HG03103 (cell line): ENCODE results near the gene TBX5.

Experiments used
- ATAC-seq: cut with Tn5 transposase; IDR thresholded peaks from one replicate; pipeline ENCODE4 v1.9.1; 2021; ENCODE audit warnings: low read depth; ENCODE audit not compliant: unreplicated experiment

The TBX5 gene

GRCh38 chr12:114434341-114434740 is 28.4 kb upstream of the TBX5 start:
- no peak for ATAC-seq

GRCh38 chr12:114431902-114432301 is 26.0 kb upstream of the TBX5 start:
- ATAC-seq, result no peak

- ATAC-seq, result no peak
Measured at GRCh38 chr12:114430306-114430705, 24.4 kb upstream of the TBX5 start.

GRCh38 chr12:114425031-114425626 is 19.2 kb upstream of the TBX5 start:
- ATAC-seq, result no peak

- no peak for ATAC-seq
Measured at GRCh38 chr12:114420944-114421335, 15.0 kb upstream of the TBX5 start.

- ATAC-seq, result no peak
Measured at GRCh38 chr12:114420182-114420943, 14.4 kb upstream of the TBX5 start.

GRCh38 chr12:114416028-114416427 is 10.1 kb upstream of the TBX5 start:
- no peak for ATAC-seq

GRCh38 chr12:114415525-114415868 is 9.6 kb upstream of the TBX5 start:
- no peak for ATAC-seq

GRCh38 chr12:114414866-114415524 is 9.1 kb upstream of the TBX5 start:
- no peak for ATAC-seq

GRCh38 chr12:114414031-114414865 is 8.3 kb upstream of the TBX5 start:
- no peak for ATAC-seq

GRCh38 chr12:114412825-114413749 is 7.1 kb upstream of the TBX5 start:
- ATAC-seq, result no peak

GRCh38 chr12:114412307-114412706 is 6.4 kb upstream of the TBX5 start:
- ATAC-seq, result no peak

GRCh38 chr12:114411071-114411837 is 5.3 kb upstream of the TBX5 start:
- no peak for ATAC-seq

GRCh38 chr12:114409852-114410600 is 4.1 kb upstream of the TBX5 start:
- ATAC-seq, result no peak

GRCh38 chr12:114408886-114409851 is 3.2 kb upstream of the TBX5 start:
- ATAC-seq, result no peak

GRCh38 chr12:114408471-114408885 is 2.5 kb upstream of the TBX5 start:
- ATAC-seq, result no peak

- ATAC-seq, result no peak
Measured at GRCh38 chr12:114407842-114408411, 2.0 kb upstream of the TBX5 start.
